Muscle layer of duodenum (tissue), 2 donors: ENCODE measurements around the gene CDK17.

ENCODE experiments used
- H3K27ac ChIP-seq: one replicate; pipeline ENCODE4 v1.7.0; 2013; ENCODE audit warnings: mild to moderate bottlenecking, low read length
- H3K27me3 ChIP-seq: one replicate; pipeline ENCODE4 v1.7.0; 2013; ENCODE audit warnings: low read depth, mild to moderate bottlenecking, control low read depth, low read length
- H3K36me3 ChIP-seq, 2 donors: one replicate each; pipeline ENCODE4 v1.7.0; 2013; ENCODE audit warnings: low read length in 2 of 2, control low read depth in 1 of 2, mild to moderate bottlenecking in 1 of 2; ENCODE audit not compliant: insufficient read depth in 2 of 2, control insufficient read depth in 1 of 2
- H3K4me1 ChIP-seq, 2 donors: one replicate each; pipeline ENCODE4 v1.7.0; 2013; ENCODE audit warnings: low read length in 2 of 2, mild to moderate bottlenecking in 2 of 2, control low read depth in 1 of 2, moderate library complexity in 1 of 2; ENCODE audit not compliant: insufficient read depth in 2 of 2, control insufficient read depth in 1 of 2
- H3K4me3 ChIP-seq, 2 donors: one replicate each; pipeline ENCODE4 v1.7.0; 2013; ENCODE audit warnings: low read length in 2 of 2, low read depth in 1 of 2, mild to moderate bottlenecking in 1 of 2
- H3K9me3 ChIP-seq, 2 donors: one replicate each; pipeline ENCODE4 v1.7.0; 2013; ENCODE audit warnings: low read length in 2 of 2, control low read depth in 1 of 2, mild to moderate bottlenecking in 1 of 2; ENCODE audit not compliant: control insufficient read depth in 1 of 2
- donor health status: healthy.

CDK17 gene

GRCh38 chr12:96244826-96245225, 155.4 kb downstream of the CDK17 start:
- Histone ChIP-seq H3K4me1 (peaks cover 12 to 21% of the 10 kb centered on the region in 2 donors), H3K27ac (no peak overlapping the region), H3K4me3 (no peak overlapping the region), H3K36me3 (peaks cover 13 to 21% of the 10 kb centered on the region in 2 donors), H3K9me3 (no peaks in the 10 kb centered on the region), H3K27me3 (no peaks in the 10 kb centered on the region)

- Histone ChIP-seq H3K9me3 (no peaks in the 10 kb centered on the region), H3K4me3 (peak overlapping the region in 1 of 2 donors; percentile 19), H3K27ac (peak overlapping the region; percentile 93), H3K4me1 (peaks cover 25 to 37% of the 10 kb centered on the region in 2 donors), H3K27me3 (no peaks in the 10 kb centered on the region), H3K36me3 (peaks cover 9 to 11% of the 10 kb centered on the region in 2 donors)
These were observed 157.6 kb downstream of the CDK17 start for GRCh38 chr12:96242597-96242996.

GRCh38 chr12:96241846-96242256, 158.4 kb downstream of the CDK17 start:
- H3K4me1 ChIP-seq, result peaks cover 32 to 45% of the 10 kb centered on the region in 2 donors

GRCh38 chr12:96241431-96241830, 158.8 kb downstream of the CDK17 start:
- Histone ChIP-seq H3K4me1 (peaks cover 32 to 49% of the 10 kb centered on the region in 2 donors), H3K4me3 (peak overlapping the region in 1 of 2 donors; percentile 30), H3K27me3 (no peaks in the 10 kb centered on the region), H3K9me3 (no peaks in the 10 kb centered on the region), H3K27ac (peak overlapping the region; percentile 93), H3K36me3 (no peaks in the 10 kb centered on the region)

More at GRCh38 chr12:96241846-96242256, 158.4 kb downstream of the CDK17 start:
- Histone ChIP-seq H3K9me3 (no peaks in the 10 kb centered on the region), H3K27ac (peak overlapping the region; percentile 93), H3K27me3 (no peaks in the 10 kb centered on the region), H3K4me3 (peak overlapping the region in 1 of 2 donors; percentile 30), H3K36me3 (peaks cover 2 to 4% of the 10 kb centered on the region in 2 donors)

- Histone ChIP-seq H3K4me1 (peaks cover 32 to 56% of the 10 kb centered on the region in 2 donors), H3K27ac (peak overlapping the region; percentile 93), H3K9me3 (no peaks in the 10 kb centered on the region), H3K27me3 (no peaks in the 10 kb centered on the region), H3K36me3 (no peaks in the 10 kb centered on the region), H3K4me3 (peak overlapping the region in 1 of 2 donors; percentile 34)
These were observed 159.6 kb downstream of the CDK17 start for GRCh38 chr12:96240656-96241055.

- no peaks in the 10 kb centered on the region for H3K36me3 ChIP-seq
- H3K27me3 ChIP-seq, result no peaks in the 10 kb centered on the region
- H3K4me3 ChIP-seq, result peak overlapping the region in 1 of 2 donors; percentile 43
- H3K9me3 ChIP-seq, result no peaks in the 10 kb centered on the region
- H3K4me1 ChIP-seq, result peaks cover 35 to 61% of the 10 kb centered on the region in 2 donors
- peak overlapping the region; percentile 93 for H3K27ac ChIP-seq
These were observed 160.3 kb downstream of the CDK17 start for GRCh38 chr12:96239711-96240635.

GRCh38 chr12:96238336-96239047, 161.7 kb downstream of the CDK17 start:
- H3K27ac ChIP-seq, result peak overlapping the region; percentile 87
- no peaks in the 10 kb centered on the region for H3K36me3 ChIP-seq
- peaks cover 43 to 72% of the 10 kb centered on the region in 2 donors for H3K4me1 ChIP-seq

GRCh38 chr12:96237465-96238077, 162.7 kb downstream of the CDK17 start:
- Histone ChIP-seq H3K4me1 (peaks cover 42 to 74% of the 10 kb centered on the region in 2 donors), H3K36me3 (no peaks in the 10 kb centered on the region), H3K4me3 (peak overlapping the region in 1 of 2 donors; percentile 43), H3K9me3 (no peaks in the 10 kb centered on the region), H3K27me3 (no peaks in the 10 kb centered on the region), H3K27ac (peak overlapping the region; percentile 87)

More at GRCh38 chr12:96238336-96239047, 161.7 kb downstream of the CDK17 start:
- H3K4me3 ChIP-seq, result peak overlapping the region in 1 of 2 donors; percentile 20
- no peaks in the 10 kb centered on the region for H3K27me3 ChIP-seq
- no peaks in the 10 kb centered on the region for H3K9me3 ChIP-seq

GRCh38 chr12:96237035-96237434, 163.2 kb downstream of the CDK17 start:
- Histone ChIP-seq H3K9me3 (no peaks in the 10 kb centered on the region), H3K4me1 (peaks cover 36 to 70% of the 10 kb centered on the region in 2 donors), H3K36me3 (no peaks in the 10 kb centered on the region), H3K27me3 (no peaks in the 10 kb centered on the region), H3K4me3 (peak overlapping the region in 1 of 2 donors; percentile 43), H3K27ac (peak overlapping the region; percentile 87)

GRCh38 chr12:96236221-96236822, 163.9 kb downstream of the CDK17 start:
- Histone ChIP-seq H3K4me3 (peak overlapping the region in 1 of 2 donors; percentile 43), H3K27me3 (no peaks in the 10 kb centered on the region), H3K4me1 (peaks cover 36 to 69% of the 10 kb centered on the region in 2 donors), H3K9me3 (no peaks in the 10 kb centered on the region), H3K36me3 (no peaks in the 10 kb centered on the region), H3K27ac (peak overlapping the region; percentile 87)
